ENCODE measurements around the gene ADAP1. TPM values are rescaled to one million over a fixed set of nuclear protein-coding genes. Genes with fewer than 3 reads are reported as not detected.

ADAP1 gene
- total and polyA plus RNA-seq, 2 of the 8 experiments (the other 6 are each of a cell fraction or from before 2014, with no cell fraction given): 5.8 to 6.1 TPM

GRCh38 chr7:979151-979550, 24.7 kb upstream of the ADAP1 start (continued):
- TF ChIP-seq CHD7 (IDR thresholded peaks at IDR 0.05; ENCODE audit: insufficient replicate concordance, low read length) (no peak), RFX5 (IDR thresholded peaks at IDR 0.05; ENCODE audit: borderline replicate concordance, low read depth, low read length) (no peak), JUND (IDR thresholded peaks at IDR 0.05; ENCODE audit: low read length) (no peak), SP2 (IDR thresholded peaks at IDR 0.05; ENCODE audit: low read length) (no peak)
- TF ChIP-seq, protein P1, sequence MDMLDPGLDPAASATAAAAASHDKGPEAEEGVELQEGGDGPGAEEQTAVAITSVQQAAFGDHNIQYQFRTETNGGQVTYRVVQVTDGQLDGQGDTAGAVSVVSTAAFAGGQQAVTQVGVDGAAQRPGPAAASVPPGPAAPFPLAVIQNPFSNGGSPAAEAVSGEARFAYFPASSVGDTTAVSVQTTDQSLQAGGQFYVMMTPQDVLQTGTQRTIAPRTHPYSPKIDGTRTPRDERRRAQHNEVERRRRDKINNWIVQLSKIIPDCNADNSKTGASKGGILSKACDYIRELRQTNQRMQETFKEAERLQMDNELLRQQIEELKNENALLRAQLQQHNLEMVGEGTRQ (IDR thresholded peaks at IDR 0.05; ENCODE audit: low read length): no peak
